Epidermal melanocyte (primary cell): ENCODE data around the gene DSCAML1.

Experiments
- DNase-seq: peaks from one replicate; pipeline ENCODE4 v3.0.0; 2011; ENCODE audit warnings: low spot score; ENCODE audit not compliant: insufficient read length

DSCAML1 gene

DNA sequence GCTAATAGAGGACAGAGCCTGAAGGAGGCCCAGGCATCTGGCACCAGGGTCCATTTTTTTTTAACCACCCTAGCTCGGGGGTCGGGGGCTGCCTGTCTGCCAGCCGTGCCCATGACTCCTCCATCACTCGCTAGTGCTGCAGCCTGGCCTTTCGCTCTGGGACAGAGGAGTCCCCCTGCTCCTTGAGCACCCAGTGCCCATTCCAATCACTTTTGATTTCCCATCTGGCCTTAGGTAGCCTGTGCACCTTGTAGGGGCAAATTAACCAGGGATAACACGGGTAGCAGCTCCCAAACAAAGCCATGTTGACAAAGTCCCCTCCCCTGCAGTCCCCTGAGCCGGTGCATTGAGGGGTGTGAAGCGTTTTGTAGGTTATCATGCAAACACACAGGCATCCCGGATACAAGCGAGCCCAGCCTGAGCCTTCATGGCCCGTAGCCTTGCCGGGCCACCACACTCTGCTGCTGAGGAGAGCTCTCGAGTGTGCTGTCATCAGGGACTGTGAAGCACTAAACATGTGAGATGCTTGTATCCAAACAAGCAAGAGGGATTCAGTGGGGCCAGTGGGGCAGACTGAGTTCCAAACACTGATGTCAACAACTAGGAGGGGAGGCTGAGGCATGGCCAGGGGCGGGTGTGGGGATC, 208.7 kb downstream of the DSCAML1 start:
- DNase-seq: no peak

DNA sequence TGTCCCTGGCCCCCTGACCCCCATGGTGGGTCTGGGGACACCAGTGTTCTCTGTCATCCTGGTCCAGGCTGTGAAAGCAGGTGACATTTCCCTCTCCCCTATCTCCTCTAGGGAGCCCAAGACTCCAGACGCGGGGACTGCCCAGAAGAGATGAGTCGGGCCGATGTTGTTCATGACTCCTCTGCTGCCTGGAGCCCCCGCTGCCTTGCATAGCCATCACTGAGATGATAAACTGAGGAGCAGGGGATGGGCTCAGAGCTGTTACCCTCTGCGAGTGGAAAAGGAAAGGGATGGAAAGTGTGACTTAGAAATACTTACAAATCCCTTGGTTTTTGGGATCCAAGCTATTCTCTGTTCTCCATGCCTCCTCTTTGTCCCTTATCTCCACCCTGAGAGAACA, 209.6 kb downstream of the DSCAML1 start:
- no peak for DNase-seq

DNA sequence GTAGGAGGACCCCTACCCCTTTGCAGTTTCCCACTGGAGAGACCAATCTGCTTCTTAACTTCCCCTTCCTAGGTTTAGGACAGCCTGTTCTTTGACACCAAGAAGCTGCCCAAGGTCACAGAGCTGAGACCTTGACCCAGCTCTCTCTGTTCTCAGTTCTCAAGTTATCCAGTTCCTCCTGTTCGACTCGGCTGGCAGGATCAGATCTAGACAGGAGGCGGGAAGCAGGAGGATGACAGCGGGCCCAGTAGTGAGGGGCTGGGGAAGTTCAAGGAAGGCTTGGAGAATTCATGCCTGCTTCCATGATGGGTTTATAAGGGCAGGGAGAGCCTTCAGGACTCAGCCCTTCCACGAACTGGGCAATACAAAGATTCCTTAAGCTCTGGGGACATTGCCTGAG, 210.6 kb downstream of the DSCAML1 start:
- DNase-seq: no peak

DNA sequence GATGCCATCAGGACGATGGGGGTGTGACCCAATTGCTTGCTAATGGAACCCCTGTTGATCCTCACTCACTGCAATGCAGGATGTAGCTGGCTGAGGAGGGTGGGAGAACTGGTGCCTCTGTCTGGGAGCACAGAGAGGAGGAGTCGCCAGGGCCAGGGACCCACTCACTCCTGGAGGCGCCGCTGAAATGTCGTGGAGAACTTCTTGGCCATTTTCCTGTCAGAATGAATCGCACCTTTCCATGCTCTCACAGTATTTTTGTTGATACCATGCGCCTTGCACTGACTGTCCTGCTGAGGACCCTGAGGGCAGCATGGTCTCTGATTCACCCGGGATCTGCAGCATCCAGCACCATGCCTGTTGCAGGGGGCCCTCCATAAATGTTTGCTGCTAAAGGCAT, 211.4 kb downstream of the DSCAML1 start:
- DNase-seq: no peak

DNA sequence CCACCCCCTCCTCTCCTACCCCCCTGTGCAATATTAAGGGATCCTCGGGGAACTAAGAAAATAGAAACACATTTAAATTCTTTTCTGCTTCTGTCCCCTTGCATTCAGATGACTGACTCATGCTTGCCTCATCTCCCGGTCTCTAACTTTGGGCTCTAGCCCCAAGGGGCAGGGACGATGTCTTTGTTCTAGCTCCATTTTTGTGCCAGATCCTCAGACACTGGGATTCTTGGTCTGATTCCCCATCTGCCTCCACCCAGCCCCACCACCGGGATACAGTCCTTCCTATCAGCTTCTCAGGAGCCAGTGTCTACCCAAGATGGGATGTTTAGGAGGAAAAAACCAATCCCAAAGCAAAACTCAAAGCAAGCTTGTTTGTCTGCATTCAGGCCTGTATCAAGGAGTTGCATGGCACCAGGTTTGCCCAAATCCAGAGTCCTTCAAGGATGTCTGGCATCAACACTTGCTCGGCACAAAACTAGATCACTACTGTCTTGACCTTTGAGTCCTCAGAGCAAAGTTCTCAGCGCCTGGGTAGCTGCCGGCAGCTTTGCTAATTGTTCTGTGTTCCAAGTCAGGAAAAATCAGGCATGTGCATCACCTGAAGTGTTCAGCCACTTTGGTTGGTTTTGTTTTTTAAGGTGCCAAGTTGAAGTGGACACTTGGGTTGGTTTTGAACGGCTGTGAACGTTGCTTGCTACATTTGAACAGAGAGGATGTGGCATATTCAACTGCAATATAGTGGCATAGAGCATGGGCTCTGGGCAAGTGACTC, 212.8 kb downstream of the DSCAML1 start:
- DNase-seq: no peak

DNA sequence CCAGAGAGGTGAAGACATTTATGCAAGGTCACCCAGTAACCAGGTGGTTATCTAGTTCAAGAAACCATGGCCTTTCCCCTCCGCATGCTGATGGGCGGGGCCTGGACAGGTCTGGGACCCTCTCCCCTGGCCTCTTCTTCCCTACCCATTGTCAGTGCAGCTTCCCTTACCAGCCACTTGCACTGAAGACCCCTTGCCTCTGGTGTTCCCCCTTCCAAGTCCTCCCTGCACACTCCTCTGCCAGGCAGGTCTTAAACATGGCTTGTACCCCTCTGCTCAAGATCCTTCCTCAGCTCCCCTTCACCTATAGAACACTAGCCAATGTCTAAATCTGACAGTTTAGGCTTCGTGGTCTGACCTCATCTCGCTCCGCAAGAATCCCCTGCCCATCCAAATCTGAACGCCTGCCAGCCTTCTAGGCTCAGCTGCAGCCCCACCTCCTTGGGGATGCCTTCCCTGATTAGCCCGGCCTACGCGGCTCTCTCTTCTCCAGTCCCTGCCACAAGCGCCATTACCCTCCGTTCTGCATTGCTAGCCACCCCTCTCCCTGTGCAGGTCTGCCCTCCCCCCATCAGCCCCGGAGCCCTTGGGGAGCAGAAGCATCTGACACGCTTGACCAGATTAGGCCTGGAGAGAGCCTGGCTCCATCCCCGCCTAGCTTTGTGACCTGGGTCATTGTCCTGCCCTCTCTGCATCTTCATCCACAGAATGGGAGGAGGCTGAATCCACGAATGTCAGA, 213.8 kb downstream of the DSCAML1 start:
- DNase-seq: no peak

DNA sequence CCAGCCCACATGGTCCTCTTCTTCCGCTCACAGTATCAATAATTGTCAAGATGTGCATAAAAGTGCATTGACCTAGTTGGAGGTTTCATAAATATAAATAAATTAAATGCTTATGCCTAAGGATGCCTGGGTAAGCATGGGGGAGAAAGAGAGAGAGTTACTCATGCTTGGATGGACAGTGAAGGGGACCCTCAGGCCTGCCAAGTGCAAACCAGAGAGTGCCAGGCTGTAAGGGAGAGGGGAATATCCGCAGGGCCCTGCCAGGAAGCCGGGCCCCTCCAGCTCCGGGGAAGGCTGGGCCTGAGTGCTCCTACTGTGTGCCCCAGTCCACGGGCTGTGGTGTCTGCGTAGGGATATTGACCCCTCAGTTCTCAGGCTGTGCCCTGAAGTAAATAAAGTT, 214.6 kb downstream of the DSCAML1 start:
- DNase-seq: no peak

DNA sequence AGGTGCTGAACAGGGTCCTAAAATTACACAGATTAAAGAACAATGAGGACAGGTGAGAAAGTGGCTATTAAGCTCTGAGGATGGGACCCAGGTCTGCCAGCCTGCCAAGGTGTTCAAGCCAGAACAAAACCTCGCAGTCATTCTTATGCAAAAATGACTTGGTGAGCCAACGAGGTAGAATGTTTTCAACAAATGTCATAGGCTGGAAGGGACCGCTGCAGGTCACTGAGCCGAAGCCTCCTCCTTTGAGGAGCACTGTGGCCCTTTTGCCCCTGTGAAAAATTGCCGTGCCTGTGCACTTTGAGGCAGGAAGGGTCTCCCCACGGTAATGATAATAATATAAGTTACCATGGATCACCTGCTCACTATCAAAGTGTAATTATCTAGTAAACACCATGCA, 216.2 kb downstream of the DSCAML1 start:
- no peak for DNase-seq

DNA sequence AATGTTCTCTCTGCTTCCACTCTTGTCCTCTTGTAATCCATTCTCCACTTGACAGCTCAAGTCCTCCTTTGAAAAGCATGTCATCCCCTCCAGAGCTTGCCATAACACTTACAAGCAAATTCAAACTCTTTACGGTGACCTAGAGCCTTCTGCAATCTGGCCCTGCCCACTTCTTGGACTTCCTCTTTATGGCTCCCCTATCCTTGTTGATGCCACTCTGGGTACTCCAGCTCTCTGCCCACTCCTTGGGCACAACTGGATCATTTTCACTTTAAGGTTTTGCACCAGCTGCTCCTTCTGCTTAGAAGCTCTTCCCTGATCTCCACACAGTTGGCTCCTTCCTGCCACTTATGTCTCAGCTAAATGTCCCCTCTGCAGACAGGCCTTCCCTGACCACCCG, 217.9 kb downstream of the DSCAML1 start:
- DNase-seq: no peak

DNA sequence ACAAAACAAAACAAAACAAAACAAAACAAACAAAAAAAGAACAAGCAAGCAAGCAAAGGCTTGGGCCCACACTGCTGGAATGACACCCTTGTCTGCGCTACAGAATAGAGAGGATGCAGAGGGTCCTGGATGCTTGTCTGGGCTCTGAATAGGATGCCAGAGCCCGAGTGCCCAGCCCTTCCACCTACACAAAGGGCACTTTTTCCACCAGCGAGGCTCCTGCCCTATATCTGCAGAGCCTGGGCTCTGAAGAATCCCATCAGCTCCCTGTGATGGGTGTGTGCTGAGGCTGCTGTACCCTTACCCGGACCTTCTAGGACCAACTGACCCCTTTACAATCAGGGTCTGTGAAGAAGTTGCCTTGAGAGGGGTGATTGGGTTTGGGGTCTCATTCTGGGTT, 221.2 kb downstream of the DSCAML1 start:
- no peak for DNase-seq

DNA sequence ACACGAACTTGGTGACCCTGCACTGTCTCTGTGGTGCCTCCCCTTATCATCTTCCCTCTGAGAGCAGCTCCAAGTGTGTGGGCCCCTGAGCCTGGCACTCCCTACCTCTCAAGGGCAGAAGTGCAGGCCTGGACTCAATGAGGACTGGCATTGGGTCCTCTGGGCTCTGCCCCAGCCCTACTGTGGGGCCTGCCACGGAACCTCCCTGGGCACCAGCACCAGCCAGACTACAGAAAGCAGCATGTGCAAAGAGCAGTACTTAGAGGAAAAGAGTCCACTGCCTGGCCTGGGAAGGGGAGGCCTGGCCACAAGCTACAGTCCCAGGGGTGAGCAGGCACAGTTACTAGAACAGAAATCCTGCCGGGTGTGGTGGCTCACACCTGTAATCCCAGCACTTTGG, 222.5 kb downstream of the DSCAML1 start:
- DNase-seq: no peak

DNA sequence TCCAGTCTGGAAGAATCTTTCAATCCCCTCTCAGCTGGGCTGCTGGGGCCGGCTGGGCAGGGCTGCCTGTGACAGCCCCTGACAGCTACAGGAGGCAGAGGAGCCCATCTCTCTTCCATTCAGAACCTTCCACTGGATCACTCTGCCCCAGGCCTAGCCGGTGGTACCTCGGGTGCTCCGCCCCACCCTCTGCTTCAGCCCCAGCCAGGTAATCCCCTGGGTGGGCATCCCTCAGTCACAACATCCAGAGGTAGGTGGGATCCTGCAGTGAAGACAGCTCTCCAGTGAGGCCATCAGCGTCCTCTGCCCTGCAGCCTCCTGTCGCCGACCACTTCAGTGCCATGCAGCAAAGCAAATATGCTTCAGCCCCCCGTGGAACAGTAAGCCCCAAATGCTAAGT, 223.7 kb downstream of the DSCAML1 start:
- DNase-seq: no peak

DNA sequence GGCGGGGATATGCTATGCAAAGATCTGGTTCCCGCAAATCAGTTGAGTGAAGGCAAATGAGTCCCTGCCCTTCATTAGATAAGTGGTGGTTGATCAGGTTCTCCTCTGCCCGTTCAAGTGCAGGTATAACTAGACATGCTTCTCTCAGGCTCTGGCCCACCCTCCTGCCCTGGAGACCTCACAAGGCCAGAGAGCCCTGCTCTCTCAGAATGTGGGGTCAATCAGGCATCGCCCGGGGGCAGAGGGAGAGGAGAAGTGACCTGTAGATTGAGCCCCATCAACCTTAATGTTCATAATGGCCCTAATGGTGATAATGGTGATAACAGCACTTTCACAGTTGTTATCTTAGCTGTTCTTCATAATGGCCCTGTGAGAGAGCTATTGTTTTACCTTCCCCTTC, 224.3 kb downstream of the DSCAML1 start:
- no peak for DNase-seq

DNA sequence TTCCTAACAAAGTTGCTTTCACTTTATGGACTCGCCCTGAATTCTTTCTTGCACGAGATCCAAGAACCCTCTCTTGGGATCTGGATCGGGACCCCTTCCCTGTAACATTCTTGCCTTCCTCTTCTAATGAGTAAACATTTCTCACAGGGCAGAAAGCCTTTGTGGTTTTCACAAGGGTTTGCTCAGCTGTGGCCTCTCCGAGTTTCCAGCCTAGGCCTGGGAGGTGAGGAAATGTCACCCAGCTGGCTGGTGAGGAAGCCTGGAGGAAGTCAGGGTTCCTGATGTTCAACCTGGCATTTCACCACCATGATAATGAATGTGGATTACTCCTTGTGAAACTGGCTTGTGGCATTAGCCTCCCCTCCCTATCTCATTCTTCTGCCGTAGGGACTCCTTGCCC, 224.9 kb downstream of the DSCAML1 start:
- no peak for DNase-seq

DNA sequence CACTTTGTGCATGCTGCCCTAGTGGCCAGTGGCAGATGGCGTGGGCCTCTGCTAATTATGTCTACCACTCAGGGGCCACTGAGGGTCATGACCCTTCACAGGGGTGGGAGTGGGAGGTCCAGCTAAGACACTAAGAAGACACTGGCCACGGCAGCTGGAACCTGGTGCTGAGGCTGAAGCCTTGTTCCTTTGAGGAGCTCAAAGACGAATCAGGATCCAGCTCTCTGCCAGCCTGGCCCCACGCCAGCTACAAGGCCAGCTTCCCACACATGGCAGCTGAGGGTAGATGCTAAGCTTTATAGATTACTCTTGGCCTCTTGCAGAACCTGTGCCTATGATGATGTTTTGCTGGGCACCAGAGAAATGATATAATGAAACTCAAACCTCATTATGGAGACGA, 226.3 kb downstream of the DSCAML1 start:
- no peak for DNase-seq

DNA sequence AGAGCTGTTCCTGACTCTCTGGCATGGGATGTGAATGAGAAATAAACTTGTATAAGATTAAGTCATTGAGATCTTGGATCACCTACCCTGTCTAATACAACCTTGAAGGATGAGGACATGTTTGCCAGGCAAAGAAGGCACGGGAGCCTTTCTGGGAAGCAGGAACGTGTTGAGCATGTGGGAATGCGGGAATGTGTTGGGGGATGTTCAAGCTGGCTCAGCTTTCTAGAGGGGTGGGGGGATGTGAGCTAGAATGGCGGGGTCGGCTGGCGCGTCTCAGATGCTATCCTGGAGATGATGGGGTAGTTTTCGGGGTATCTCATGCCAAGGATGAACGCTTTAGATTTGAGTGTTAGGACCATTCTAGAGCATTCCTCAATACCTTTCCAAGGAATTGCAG, 227.1 kb downstream of the DSCAML1 start:
- no peak for DNase-seq

DNA sequence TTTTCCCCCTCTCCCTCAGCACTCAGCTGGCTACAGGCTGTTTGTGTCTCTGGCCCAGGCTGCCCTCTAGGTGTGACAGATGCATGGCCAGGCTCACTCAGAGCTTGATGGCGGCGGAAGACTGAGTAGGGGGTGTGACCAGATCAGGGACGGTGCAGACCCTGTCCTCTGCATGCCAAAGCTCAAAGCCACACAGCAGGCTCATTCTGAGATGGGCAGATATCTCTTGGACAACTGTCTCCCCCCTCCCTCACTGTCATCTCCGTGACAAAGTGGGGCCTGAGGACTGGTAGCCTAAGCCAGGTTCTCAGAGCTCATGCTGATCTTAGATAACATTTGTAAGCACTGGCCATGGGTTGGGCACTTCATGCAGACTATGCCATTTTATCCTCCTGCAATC, 231.3 kb downstream of the DSCAML1 start:
- DNase-seq: no peak

DNA sequence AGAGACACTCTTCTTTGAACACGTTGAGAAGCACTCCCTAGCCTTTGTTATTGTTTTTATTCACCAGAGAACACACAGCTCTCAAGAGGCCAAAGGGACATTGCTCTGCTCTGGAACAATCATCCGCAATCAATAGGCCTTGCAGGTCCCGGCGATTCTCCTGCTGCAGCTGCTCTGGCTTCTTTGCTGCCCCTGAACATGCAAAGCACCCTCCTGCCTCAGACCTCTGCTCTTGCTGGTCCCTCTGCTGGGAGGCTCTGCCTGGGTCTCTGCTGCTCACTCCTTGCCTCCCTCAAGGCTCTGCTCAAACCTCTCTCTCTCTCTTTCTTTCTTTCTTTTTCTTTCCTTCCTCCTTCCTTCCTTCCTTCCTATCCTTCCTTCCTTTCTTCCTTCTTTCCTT, 232.7 kb downstream of the DSCAML1 start:
- no peak for DNase-seq

DNA sequence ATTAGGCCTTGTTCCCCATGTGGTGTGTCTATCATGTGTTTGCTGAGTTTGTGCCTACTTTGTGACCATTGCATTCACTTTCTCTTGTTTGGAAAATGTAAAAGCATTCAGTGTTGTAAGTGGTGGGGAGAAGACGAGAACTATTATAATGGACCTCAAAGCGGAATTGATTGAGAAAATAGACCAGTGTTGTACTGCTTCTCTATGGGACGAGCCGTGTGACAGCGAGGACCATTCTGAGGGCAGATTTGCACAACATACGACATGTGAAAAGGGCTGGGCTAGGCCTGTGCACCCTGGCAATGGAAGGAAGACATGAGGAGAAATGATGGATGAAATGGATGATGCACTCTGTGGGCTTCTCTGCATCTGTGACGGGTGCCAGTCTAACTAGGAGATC, 233.5 kb downstream of the DSCAML1 start:
- DNase-seq: no peak

DNA sequence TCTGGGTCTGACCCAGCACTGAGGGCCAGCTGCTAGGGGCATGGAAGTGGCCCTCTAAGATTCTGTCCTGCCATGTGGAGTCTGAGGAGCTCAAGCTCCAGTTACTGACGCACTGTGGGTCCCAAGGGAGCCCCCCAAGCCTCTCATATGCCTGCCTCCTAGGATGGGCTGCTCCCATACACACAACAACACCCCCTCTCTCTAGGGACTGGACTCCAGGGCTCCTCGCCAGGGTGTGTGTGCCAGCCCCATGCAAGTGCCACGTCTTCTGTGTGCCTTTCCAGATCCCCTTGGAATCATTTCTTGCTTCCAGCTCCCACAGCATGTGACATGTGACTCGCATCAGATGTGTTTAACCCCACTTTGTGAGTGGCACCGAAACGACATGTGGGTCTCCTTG, 234.9 kb downstream of the DSCAML1 start:
- DNase-seq: no peak

DNA sequence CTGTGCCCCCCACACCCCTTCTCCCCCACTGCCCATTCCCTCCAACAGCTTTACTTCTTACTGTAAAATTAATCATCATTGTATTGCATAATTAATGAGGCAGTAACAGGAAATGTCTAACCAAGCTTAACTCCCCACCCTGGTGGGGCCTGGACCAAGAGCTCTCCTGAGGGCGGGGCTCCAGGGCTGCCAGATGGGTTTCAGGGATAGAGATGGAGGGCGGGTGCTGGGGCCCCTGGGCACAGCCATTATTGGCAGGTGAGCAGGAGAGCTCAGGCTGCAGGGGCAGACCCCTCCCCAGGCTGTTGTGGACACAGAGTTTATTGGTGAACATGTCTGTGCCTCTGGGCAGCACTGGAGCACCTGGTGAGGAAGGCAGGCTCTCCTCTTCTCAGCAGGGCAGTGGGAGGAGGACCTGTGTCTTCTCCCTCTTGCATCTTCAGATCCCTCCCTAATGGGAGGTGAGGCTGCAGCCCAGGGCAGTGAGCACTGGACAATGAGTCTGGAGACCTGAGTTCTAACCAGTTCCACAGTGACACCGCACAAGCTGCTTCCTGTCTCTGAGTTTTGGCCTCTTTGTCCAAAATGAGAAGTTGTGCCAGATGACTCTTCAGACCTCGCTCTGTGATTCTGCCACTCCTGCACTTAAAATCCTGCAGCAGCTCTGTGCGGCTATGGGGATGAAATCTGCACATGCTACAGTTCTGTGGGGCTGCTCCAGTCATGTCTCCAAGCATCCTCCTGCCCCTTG, 236.1 kb downstream of the DSCAML1 start:
- DNase-seq: no peak

DNA sequence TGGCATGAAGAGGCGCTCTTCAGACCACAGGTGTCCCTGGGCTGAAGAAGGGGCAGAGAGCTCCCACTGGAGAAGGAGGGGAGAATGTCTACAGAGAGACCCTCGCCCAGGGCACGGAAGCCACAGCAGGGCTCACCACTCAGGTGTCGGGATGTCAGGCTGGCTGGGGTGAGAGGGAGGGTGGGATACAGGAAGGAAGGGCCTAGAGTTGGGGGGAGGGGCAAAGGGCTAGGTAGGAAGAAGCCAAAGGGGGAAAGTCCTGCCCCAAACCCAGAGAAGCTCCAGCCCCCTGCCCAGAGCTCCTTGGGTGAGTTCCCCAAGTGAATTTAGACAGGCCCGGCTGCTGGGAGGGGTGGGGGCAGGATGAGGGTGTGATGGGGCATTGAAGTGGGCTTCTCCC, 237.3 kb downstream of the DSCAML1 start:
- no peak for DNase-seq
